HEK293 (cell line): ENCODE measurements around the gene LMO7.

Source experiments
- CTCF ChIA-PET: fragments of 350-600 bp; formaldehyde crosslinking; extraction: SDS; loops from one replicate; lab custom pipeline; 2021; ENCODE audit warnings: antibody characterized with exemption; lab: Yijun Ruan, JAX
- POLR2A ChIA-PET: fragments of 300-600 bp; formaldehyde crosslinking; extraction: SDS; loops from one replicate; lab custom pipeline; 2020; ENCODE audit warnings: antibody characterized with exemption, inconsistent platforms; lab: Yijun Ruan, JAX
- H3K27ac ChIP-seq: fragments of 200-500 bp; sonication (Bioruptor generic); 2 replicates; pipeline ENCODE4 v1.5.1; 2014; ENCODE audit warnings: low read depth, low read length, control low read depth, inconsistent platforms; ENCODE audit errors: extremely low read depth
- H3K36me3 ChIP-seq, 2 experiments: fragments of 200-500 bp in 1 of 2; sonication (Bioruptor generic) in 1 of 2; 1 replicate in 1 of 2; 2 replicates in 1 of 2; pipeline ENCODE4 v1.5.1; 2014 to 2017; ENCODE audit warnings: inconsistent platforms in 2 of 2, low read length in 2 of 2; ENCODE audit not compliant: control insufficient read depth in 2 of 2, insufficient read depth in 1 of 2
- H3K4me1 ChIP-seq: fragments of 200-500 bp; sonication (Bioruptor generic); 2 replicates; pipeline ENCODE4 v1.5.1; 2014; ENCODE audit warnings: mild to moderate bottlenecking, low read length, inconsistent platforms; ENCODE audit not compliant: control insufficient read depth, insufficient read depth
- H3K4me3 ChIP-seq: 2 replicates; pipeline ENCODE4 v1.5.1; 2011; ENCODE audit warnings: low read depth, mild to moderate bottlenecking, control low read depth, low read length, moderate library complexity
- H3K9me3 ChIP-seq: fragments of 200-500 bp; sonication (Bioruptor generic); 2 replicates; pipeline ENCODE4 v1.5.1; 2014; ENCODE audit warnings: low read depth, low read length, inconsistent platforms; ENCODE audit not compliant: control insufficient read depth, insufficient read depth
- HOXA7 ChIP-seq: sonication (generic); formaldehyde crosslinking; IDR thresholded peaks from 2 replicates; pipeline ENCODE4 v1.8.1; 2022; ENCODE audit warnings: missing genetic modification reagents, borderline replicate concordance
- OVOL3 ChIP-seq: fragments of 450-650 bp; formaldehyde crosslinking; IDR thresholded peaks from 2 replicates; pipeline ENCODE4 v1.5.1; 2016; ENCODE audit warnings: missing biosample characterization, missing genetic modification characterization
- SETDB1 ChIP-seq: IDR thresholded peaks from one replicate; pipeline ENCODE4 v1.6.1; 2017; ENCODE audit warnings: mild to moderate bottlenecking, low read length, moderate library complexity, mixed read lengths; ENCODE audit not compliant: insufficient read length
- SP2 ChIP-seq: fragments of 450-650 bp; formaldehyde crosslinking; IDR thresholded peaks from 2 replicates; pipeline ENCODE4 v1.5.1; 2016; ENCODE audit warnings: missing biosample characterization, missing genetic modification characterization
- SP7 ChIP-seq: fragments of 450-650 bp; formaldehyde crosslinking; IDR thresholded peaks from 2 replicates; pipeline ENCODE4 v1.5.1; 2016; ENCODE audit warnings: missing biosample characterization, missing genetic modification characterization
- WT1 ChIP-seq: fragments of 450-650 bp; formaldehyde crosslinking; IDR thresholded peaks from 2 replicates; pipeline ENCODE4 v1.5.1; 2016; ENCODE audit warnings: missing biosample characterization, missing genetic modification characterization
- ZNF132 ChIP-seq: fragments of 450-650 bp; formaldehyde crosslinking; IDR thresholded peaks from 2 replicates; pipeline ENCODE4 v1.5.1; 2017; ENCODE audit warnings: missing biosample characterization, missing genetic modification characterization, borderline replicate concordance
- ZNF223 ChIP-seq: fragments of 450-650 bp; formaldehyde crosslinking; IDR thresholded peaks from 2 replicates; pipeline ENCODE4 v1.5.1; 2016; ENCODE audit warnings: missing biosample characterization, missing genetic modification characterization
- ZNF311 ChIP-seq: fragments of 450-650 bp; formaldehyde crosslinking; IDR thresholded peaks from 2 replicates; pipeline ENCODE4 v1.5.1; 2017; ENCODE audit warnings: missing biosample characterization, missing genetic modification characterization, borderline replicate concordance
- ZNF324 ChIP-seq: fragments of 450-650 bp; formaldehyde crosslinking; IDR thresholded peaks from 2 replicates; pipeline ENCODE4 v1.5.1; 2016; ENCODE audit warnings: missing biosample characterization, missing genetic modification characterization
- ZNF514 ChIP-seq: fragments of 450-650 bp; formaldehyde crosslinking; IDR thresholded peaks from 2 replicates; pipeline ENCODE4 v1.5.1; 2016; ENCODE audit warnings: missing biosample characterization, missing genetic modification characterization
- ZNF521 ChIP-seq: fragments of 450-650 bp; formaldehyde crosslinking; IDR thresholded peaks from 2 replicates; pipeline ENCODE4 v1.5.1; 2017; ENCODE audit warnings: missing biosample characterization, mild to moderate bottlenecking, missing genetic modification characterization
- ZNF571 ChIP-seq: fragments of 450-650 bp; formaldehyde crosslinking; IDR thresholded peaks from 2 replicates; pipeline ENCODE4 v1.5.0; 2017; ENCODE audit warnings: missing biosample characterization, missing genetic modification characterization
- ZNF623 ChIP-seq: fragments of 450-650 bp; formaldehyde crosslinking; IDR thresholded peaks from 2 replicates; pipeline ENCODE4 v1.5.1; 2016; ENCODE audit warnings: missing biosample characterization, missing genetic modification characterization
- ZNF629 ChIP-seq: fragments of 450-650 bp; formaldehyde crosslinking; IDR thresholded peaks from 2 replicates; pipeline ENCODE4 v1.5.1; 2017; ENCODE audit warnings: missing biosample characterization, missing genetic modification characterization
- ZNF670 ChIP-seq: fragments of 450-650 bp; formaldehyde crosslinking; IDR thresholded peaks from 2 replicates; pipeline ENCODE4 v1.5.1; 2016; ENCODE audit warnings: missing biosample characterization, missing genetic modification characterization, low read depth
- ZNF837 ChIP-seq: fragments of 450-650 bp; formaldehyde crosslinking; IDR thresholded peaks from 2 replicates; pipeline ENCODE4 v1.5.1; 2016; ENCODE audit warnings: missing biosample characterization, missing genetic modification characterization
- ZSCAN16 ChIP-seq: fragments of 450-650 bp; formaldehyde crosslinking; IDR thresholded peaks from 2 replicates; pipeline ENCODE4 v1.5.1; 2016; ENCODE audit warnings: missing biosample characterization, missing genetic modification characterization
- ZSCAN30 ChIP-seq: fragments of 450-650 bp; IDR thresholded peaks from 2 replicates; pipeline ENCODE4 v1.5.1; 2018; ENCODE audit warnings: missing biosample characterization, mild to moderate bottlenecking, missing genetic modification characterization, moderate library complexity
- TF ChIP-seq, protein P1 (sequence below): fragments of 450-650 bp; formaldehyde crosslinking; IDR thresholded peaks from 2 replicates; pipeline ENCODE4 v1.5.1; 2016; ENCODE audit warnings: missing biosample characterization, missing genetic modification characterization
- TF ChIP-seq, protein P2 (sequence below): fragments of 450-650 bp; formaldehyde crosslinking; IDR thresholded peaks from 2 replicates; pipeline ENCODE4 v1.5.1; 2016; ENCODE audit warnings: missing biosample characterization, missing genetic modification characterization
- TF ChIP-seq, protein P3 (sequence below): fragments of 450-650 bp; formaldehyde crosslinking; IDR thresholded peaks from 2 replicates; pipeline ENCODE4 v1.5.1; 2016; ENCODE audit warnings: missing biosample characterization, missing genetic modification characterization
- TF ChIP-seq, protein P4 (sequence below): fragments of 450-650 bp; formaldehyde crosslinking; IDR thresholded peaks from 2 replicates; pipeline ENCODE4 v1.5.1; 2016; ENCODE audit warnings: missing biosample characterization, missing genetic modification characterization, borderline replicate concordance

LMO7 gene

DNA sequence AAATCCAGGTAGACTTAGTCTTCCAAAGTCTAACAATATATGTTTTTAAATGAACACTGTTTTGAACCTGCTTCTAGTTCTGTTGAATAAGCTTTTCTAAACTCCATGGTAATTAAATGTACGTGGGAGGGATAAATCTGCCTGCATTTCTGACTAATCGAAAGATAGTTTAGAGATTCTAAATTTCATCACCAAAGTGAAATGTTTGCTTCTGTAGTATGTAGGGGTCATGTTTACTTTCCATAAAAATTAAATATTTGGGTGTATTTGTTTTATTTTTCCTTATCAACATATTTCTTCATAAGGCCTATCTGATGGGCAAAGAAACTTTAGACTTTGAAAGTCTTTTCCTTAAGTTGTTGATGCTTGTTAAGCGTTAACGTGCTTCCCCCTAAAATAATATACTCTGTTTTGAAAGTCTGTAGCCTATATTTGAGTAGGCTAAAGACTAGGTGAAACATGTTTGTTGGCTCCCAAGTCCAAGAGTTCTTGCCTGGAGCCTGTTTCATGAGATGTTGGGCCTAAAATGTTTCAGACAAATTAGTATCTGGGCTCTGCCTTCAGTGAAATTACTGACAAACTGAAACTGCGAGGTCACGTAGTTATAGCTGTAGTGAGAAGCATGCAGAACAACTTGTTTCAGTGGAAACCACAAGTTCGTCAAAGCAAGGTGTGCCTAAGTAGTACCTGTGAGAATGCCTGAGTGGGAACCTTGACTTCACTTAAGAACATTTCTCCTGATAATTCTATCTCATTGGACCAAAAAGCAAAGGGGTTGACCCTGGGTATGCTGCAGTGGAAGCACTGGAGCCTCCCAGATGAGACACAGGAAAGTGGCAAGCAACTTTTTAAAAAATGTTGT is 126.2 kb downstream of the LMO7 start:
- Histone ChIP-seq H3K4me1 (no peaks in the 10 kb centered on the region), H3K4me3 (no peak overlapping the region), H3K9me3 (no peaks in the 10 kb centered on the region), H3K27ac (no peak overlapping the region), H3K36me3 (no peaks in the 10 kb centered on the region)
- TF ChIP-seq SP7 (no peak), SETDB1 (no peak), ZNF670 (tag by site-specific recombination) (no peak), ZNF223 (tag by site-specific recombination) (no peak), ZNF629 (no peak), ZNF324 (tag by site-specific recombination) (no peak), ZSCAN16 (tag by site-specific recombination) (no peak), ZNF571 (tag by site-specific recombination) (no peak), ZSCAN30 (no peak), WT1 (tag by site-specific recombination) (no peak), HOXA7 (CRISPR knock-in tag) (no peak)
- TF ChIP-seq, protein P1, sequence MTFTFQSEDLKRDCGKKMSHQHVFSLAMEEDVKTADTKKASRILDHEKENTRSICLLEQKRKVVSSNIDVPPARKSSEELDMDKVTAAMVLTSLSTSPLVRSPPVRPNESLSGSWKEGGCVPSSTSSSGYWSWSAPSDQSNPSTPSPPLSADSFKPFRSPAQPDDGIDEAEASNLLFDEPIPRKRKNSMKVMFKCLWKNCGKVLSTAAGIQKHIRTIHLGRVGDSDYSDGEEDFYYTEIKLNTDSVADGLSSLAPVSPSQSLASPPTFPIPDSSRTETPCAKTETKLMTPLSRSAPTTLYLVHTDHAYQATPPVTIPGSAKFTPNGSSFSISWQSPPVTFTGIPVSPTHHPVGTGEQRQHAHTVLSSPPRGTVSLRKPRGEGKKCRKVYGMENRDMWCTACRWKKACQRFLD (tag by site-specific recombination): no peak
- ChIA-PET POLR2A (no interaction called here), CTCF (interaction anchor here (2.6 kb wide), 1 partner anchor 66 kb away, joined by 13 read pairs; no protein-coding TSS in a partner anchor)

DNA sequence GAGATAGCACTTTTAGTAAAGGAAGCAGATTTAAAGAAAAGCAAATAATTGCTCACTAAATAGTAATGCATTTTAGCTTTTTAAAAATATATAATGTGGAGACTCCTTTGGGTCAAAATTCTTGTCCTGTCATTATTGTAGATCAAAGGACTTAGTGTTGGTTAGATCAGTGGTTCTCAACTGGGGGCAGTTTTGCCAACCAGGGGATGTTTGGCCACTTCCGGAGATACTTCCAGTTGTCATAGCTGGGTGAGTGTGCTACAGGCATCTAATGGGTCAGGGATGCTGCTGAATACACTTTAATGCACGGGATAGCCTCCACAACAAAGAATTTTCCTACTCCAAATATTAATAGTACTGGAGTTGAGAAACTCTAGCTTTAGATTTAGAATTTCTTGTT is 126.8 kb downstream of the LMO7 start:
- POLR2A ChIA-PET: no interaction called here
- CTCF ChIA-PET: no interaction called here
- H3K27ac ChIP-seq: no peak overlapping the region
- TF ChIP-seq SP2 (tag by site-specific recombination): no peak
- TF ChIP-seq ZNF670 (tag by site-specific recombination): no peak
- TF ChIP-seq ZNF311 (tag by site-specific recombination): no peak
- TF ChIP-seq ZNF514 (tag by site-specific recombination): no peak
- no peak for TF ChIP-seq ZNF521 (tag by site-specific recombination)
- TF ChIP-seq ZNF132: no peak
- no peak for TF ChIP-seq ZNF837 (tag by site-specific recombination)
- TF ChIP-seq ZNF623 (tag by site-specific recombination): no peak
- TF ChIP-seq OVOL3 (tag by site-specific recombination): no peak
- TF ChIP-seq ZNF629: no peak
- TF ChIP-seq, protein P2, sequence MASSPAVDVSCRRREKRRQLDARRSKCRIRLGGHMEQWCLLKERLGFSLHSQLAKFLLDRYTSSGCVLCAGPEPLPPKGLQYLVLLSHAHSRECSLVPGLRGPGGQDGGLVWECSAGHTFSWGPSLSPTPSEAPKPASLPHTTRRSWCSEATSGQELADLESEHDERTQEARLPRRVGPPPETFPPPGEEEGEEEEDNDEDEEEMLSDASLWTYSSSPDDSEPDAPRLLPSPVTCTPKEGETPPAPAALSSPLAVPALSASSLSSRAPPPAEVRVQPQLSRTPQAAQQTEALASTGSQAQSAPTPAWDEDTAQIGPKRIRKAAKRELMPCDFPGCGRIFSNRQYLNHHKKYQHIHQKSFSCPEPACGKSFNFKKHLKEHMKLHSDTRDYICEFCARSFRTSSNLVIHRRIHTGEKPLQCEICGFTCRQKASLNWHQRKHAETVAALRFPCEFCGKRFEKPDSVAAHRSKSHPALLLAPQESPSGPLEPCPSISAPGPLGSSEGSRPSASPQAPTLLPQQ (tag by site-specific recombination): no peak
- TF ChIP-seq, protein P3, sequence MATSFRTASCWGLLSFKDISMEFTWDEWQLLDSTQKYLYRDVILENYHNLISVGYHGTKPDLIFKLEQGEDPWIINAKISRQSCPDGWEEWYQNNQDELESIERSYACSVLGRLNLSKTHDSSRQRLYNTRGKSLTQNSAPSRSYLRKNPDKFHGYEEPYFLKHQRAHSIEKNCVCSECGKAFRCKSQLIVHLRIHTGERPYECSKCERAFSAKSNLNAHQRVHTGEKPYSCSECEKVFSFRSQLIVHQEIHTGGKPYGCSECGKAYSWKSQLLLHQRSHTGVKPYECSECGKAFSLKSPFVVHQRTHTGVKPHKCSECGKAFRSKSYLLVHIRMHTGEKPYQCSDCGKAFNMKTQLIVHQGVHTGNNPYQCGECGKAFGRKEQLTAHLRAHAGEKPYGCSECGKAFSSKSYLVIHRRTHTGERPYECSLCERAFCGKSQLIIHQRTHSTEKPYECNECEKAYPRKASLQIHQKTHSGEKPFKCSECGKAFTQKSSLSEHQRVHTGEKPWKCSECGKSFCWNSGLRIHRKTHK (tag by site-specific recombination): no peak
- TF ChIP-seq, protein P4, sequence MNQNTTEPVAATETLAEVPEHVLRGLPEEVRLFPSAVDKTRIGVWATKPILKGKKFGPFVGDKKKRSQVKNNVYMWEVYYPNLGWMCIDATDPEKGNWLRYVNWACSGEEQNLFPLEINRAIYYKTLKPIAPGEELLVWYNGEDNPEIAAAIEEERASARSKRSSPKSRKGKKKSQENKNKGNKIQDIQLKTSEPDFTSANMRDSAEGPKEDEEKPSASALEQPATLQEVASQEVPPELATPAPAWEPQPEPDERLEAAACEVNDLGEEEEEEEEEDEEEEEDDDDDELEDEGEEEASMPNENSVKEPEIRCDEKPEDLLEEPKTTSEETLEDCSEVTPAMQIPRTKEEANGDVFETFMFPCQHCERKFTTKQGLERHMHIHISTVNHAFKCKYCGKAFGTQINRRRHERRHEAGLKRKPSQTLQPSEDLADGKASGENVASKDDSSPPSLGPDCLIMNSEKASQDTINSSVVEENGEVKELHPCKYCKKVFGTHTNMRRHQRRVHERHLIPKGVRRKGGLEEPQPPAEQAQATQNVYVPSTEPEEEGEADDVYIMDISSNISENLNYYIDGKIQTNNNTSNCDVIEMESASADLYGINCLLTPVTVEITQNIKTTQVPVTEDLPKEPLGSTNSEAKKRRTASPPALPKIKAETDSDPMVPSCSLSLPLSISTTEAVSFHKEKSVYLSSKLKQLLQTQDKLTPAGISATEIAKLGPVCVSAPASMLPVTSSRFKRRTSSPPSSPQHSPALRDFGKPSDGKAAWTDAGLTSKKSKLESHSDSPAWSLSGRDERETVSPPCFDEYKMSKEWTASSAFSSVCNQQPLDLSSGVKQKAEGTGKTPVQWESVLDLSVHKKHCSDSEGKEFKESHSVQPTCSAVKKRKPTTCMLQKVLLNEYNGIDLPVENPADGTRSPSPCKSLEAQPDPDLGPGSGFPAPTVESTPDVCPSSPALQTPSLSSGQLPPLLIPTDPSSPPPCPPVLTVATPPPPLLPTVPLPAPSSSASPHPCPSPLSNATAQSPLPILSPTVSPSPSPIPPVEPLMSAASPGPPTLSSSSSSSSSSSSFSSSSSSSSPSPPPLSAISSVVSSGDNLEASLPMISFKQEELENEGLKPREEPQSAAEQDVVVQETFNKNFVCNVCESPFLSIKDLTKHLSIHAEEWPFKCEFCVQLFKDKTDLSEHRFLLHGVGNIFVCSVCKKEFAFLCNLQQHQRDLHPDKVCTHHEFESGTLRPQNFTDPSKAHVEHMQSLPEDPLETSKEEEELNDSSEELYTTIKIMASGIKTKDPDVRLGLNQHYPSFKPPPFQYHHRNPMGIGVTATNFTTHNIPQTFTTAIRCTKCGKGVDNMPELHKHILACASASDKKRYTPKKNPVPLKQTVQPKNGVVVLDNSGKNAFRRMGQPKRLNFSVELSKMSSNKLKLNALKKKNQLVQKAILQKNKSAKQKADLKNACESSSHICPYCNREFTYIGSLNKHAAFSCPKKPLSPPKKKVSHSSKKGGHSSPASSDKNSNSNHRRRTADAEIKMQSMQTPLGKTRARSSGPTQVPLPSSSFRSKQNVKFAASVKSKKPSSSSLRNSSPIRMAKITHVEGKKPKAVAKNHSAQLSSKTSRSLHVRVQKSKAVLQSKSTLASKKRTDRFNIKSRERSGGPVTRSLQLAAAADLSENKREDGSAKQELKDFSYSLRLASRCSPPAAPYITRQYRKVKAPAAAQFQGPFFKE: no peak

More for the DNA sequence above, 126.8 kb downstream of the LMO7 start:
- Histone ChIP-seq H3K4me1 (no peaks in the 10 kb centered on the region), H3K36me3 (no peaks in the 10 kb centered on the region), H3K4me3 (no peak overlapping the region), H3K9me3 (no peaks in the 10 kb centered on the region)
